HG03460 (cell line): ENCODE data around the gene TICAM2.
"Not testable (repeated sequence)": the region's sequence is repeated elsewhere in the genome, so short reads cannot be mapped to it uniquely, and the experiment has no call there.

Experiments
- ATAC-seq: cut with Tn5 transposase; IDR thresholded peaks from one replicate; pipeline ENCODE4 v1.9.1; 2021; ENCODE audit not compliant: unreplicated experiment

The TICAM2 gene, protein sequence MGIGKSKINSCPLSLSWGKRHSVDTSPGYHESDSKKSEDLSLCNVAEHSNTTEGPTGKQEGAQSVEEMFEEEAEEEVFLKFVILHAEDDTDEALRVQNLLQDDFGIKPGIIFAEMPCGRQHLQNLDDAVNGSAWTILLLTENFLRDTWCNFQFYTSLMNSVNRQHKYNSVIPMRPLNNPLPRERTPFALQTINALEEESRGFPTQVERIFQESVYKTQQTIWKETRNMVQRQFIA

DNA sequence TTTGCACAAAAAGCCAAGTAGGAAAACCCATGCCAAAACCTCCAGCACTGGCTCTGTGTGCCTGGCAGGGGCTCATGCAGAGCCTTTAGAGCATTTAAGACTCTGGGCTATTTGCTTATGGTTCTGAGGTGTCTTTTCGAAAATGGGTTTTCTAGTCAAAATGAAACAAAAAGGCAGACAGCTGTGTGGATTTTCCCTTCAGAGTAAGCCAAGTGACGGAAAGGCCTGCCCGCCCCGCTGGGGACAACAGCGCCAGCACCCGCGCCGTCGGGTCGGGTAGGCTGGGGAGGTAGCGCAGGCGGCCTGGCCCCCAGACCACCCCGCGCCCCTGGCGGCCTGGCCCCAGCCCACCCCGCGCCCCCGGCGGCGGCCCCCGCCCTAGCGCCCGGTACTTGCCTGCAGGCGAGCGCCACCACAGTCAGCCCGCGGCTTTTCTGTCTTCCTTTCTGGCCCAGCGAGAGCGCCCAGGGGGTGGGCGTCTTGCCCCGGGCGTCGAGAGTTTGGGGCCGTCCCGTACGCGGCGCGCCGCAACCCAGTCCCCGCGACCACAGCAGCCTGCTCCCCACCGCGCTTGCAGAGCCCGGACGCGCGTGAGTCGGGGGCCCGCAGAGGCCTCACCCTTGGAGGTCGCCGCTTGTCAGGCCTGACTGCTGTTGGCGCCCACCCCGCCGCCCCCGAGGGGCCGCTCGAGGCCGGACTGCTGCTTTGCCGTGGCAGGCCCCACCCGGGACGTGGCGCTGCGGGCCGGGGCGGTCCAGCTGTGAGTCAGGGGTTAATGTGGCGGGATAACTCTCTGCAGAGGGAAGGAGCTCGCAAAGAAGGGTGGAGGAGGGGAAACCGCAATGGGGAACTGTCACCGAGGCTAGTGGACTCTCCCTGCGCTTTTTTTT, at the start of gene TICAM2:
Gene TICAM2, minus strand, starts transcription at position 779 of the 890 bp plus-strand sequence. CDS start 21,223 bp downstream, outside the sequence.
- ATAC-seq = peak; percentile 73

DNA sequence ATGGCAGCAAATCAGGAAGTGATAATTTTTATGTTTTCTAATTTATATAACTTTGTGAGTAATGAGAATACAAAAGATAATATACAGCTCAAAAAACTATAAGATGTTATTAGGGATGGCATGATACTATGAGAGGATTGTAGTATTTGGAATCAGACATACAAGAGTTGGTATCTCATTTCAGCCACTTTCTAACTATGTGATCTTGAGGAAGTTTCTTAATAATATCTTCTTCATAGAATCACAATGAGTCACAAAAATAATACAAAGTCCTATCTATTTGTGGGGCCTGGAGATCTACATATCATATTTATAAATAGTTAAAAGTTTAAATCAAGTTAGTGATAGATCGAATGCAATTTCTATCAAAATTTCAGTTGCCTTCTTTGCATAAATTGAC, 47.3 kb upstream of the TICAM2 start:
- ATAC-seq = no peak

DNA sequence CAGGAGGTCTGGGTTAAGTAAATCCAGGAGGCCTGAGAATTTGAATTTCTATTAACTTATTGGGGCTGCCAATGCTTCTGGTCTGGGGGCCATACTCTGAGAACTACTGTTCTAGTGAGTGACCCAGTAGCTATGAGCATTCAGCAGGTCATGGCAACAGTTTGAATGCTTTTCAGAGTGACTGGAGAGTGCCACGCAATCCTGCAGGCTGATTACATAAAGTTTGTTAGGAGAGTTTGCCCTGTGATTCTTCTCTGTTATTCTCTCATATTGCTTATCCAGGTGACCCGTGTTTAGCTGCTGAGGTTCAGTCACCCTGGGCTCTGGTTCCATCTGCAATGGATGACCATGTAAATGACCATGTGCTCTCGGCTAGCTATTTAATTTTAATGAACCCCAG, 45.8 kb upstream of the TICAM2 start:
- ATAC-seq = no peak

DNA sequence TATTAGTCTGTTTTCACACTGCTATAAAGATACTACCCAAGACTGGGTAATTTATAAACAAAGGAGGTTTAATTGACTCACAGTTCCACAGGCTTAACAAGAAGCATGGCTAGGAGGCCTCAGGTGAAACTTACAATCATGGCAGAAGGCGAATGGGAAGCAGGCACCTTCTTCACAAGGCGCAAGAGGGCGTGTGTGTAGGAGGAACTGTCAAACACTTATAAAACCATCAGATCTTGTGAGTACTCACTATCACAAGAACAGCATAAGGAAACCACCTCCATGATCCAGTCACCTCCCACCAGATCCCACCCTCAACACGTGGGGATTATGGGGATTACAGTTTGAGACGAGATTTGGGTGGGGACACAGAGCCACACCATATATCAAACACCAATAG, 43.1 kb upstream of the TICAM2 start:
- not testable (repeated sequence) for ATAC-seq

DNA sequence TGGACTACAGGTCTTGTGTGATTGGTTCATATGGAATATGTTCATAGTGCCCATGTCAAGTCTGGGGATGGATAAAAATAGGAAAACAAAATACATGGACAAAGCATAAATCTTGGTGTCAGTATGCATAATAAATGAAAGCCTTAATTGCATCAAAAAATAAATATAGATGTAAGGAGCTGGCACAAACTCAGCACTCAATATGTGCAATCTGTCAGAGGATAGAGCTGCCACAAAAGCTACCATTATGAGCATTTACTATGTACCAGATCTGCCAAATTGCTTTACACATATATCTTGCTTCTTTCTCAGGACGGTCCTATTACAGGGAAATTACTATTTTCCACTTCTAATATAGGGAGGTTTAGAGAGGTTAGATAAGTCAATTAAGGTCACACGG, 41.8 kb upstream of the TICAM2 start:
- ATAC-seq = no peak

DNA sequence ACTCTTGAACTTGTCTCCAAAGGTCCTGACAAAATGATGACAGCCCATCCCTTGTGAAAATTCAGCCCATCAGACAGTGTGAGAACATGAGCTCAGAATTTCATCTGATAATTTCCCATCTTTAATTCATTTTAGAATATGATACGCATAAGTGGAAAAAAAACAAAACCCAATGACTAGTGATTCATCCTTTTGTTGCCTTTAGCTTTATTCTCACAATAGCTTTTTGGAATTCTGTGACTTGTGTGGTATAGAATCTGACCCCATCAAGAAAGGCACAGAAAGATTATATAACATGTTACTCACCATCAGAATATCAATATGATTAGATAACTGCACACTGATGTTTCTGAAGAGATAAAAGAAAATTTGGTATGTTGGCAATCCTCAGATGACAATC, 39.7 kb upstream of the TICAM2 start:
- no peak for ATAC-seq

DNA sequence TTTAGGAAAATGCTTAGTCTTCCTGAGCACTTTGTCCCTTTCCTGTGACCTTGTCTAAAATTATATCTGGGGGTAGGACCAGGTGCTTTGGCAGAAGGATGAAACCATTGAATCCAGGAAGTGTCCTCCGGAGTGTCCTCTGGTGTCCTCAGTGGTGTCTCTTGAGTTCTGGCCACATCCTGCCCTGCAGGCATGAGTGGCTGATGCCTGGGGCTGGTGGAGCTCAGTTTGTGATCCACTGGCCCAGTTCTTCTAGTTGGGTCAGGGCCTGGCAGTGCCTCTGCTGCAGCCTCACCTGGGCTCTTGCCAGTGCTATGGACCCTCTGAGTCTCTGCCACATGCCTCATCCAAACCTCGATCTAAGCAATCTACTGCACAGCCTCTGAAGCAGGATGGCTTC, 38.0 kb upstream of the TICAM2 start:
- ATAC-seq = no peak

DNA sequence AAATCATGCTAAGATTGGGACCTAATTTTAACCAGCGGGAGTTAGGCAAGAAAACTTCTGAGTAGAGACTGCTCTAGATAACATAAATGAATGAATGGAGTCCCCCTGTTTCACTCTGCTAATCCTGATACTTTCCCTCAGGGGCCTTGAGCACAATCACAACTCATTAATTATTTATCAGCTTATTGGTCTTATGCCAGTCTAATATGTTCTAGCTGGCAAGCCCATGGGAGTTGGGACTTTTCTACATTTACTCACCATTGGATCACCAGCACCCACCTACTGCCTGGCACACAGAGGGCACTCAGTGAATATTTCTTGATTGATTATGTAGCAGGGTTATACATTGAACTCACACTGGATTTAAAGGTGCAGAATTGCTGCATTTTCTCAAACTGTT, 37.1 kb upstream of the TICAM2 start:
- ATAC-seq = no peak

DNA sequence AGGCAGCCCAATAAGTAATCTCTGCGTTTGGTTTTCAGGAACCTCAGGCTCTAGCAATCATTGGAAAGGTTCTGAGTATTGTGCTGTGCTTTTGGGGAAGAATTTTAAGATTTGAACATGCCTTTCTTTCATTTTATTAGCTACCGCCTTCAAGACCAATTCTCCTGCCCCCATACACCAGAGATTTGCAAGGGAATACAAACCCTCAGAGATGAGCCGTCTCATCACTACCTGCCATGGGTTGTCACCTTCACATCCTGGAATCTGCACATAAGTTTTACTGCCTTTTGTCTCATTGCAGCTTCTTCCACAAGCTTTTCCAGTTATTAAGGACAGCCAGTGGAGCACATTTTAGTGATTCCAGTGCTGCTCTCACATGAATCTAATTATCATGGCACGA, 35.2 kb upstream of the TICAM2 start:
- ATAC-seq = no peak

DNA sequence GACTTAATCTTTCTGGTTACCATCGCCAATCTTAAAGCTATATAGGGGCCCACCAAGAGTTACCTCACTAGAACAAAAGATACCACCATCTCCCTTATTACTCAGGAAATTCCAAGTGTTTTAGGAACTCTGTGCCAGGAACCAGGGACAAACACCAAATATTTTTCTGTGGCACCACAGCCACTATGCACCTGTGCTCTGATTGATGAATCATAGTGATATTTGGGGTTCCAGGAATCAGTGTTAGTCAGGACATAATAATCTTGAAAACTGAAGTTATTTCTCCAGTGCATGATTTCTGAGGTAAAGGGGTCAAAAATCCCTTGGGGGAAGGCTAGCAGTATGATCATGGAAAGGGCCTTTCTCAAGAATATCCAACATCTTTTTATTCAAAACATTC, 33.7 kb upstream of the TICAM2 start:
- no peak for ATAC-seq

DNA sequence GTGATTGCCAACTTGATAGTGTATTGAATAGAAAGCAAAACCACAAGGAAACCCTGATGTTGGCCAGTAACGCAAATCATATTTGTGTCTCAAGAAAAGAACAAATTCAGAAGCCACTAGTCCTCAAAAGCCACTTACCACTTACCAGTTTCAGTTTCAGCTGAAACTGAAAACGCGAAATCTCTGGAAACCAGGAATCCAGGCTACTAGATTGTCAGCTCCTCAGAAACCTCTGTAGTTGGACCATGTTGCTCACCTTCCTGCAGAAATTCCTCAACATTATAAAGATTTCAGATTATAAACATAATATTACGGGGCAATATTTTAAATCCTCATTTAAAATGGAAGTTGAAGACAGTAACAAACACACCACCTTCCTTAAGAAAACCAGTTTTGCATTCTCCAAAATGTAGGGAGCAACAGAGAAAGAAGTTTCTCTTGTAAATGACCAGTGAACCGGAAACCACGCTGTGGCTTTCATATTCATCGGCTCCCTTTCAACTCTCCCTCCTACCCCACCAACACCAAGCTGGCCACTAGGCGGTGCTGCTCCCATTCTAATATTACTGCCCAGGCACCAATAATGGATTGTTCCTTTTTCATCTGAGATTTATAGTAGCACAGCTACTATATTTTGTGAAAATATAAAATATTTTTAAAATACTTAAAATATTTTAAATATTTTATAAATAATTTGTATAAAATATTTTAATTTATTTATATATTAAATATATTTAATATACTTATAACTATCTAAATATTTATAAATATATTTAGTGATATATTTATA, 32.3 kb upstream of the TICAM2 start:
- peak; percentile 64 for ATAC-seq

DNA sequence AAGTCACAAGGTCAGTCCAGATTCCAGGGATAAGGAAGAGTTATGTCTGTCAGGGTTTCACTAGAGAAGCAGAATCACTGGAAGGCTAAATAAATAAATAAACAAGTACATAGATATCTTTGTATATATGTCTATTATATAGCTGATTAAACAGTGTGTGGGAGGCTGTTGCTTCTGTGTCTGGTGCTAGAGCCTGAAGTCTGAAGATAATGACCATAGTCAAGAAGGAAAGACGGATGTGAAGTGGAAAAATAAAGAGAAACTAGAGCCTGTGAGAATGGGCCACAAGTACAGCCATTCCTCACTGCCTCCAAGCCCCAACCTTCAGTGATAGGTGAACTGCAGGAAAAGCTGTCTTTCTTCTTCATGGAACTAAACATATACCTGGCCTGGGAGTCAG, 27.6 kb upstream of the TICAM2 start:
- no peak for ATAC-seq

DNA sequence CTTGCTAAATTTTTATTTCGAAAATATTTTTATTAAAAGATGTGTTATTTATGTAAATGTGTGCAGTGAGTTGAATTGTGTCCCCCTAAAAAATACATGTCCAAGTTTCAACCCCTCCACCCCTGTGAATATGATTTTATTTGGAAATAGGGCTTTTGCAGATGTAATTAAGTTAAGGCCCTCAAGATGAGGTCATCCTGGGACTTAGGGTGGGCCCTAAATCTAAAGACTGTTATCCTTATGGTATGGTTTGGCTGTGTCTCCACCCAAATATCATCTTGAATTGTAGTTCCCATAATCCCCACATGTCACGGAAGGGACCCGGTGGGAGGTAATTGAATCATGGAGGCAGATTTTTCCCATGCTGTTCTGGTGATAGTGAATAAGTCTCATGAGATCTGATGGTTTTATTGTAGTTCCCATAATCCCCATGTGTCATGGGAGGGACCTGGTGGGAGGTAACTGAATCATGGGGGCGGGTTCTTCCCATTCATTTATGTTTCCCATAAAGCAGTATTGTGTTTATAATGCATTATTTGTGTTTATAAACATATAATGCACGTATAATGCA, 25.1 kb upstream of the TICAM2 start:
- ATAC-seq = no peak

DNA sequence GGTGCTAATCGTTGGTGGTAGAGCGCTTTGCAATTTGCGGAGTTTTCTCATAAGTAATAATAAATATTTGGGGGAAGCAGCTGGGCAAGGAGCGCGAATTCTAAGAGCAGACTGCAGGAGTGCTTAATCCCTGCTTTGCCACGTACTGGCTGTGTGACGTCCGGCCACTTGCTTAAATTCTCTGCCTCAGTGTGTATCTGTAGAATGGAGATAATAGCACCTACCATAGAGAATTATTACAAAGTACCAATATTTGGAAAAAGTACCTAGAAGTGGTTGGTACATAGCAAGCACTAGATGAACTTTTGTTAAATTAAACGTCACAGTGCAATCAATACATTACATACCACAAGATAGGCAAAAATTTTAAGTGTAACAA, 24.2 kb upstream of the TICAM2 start:
- ATAC-seq = peak; percentile 26

DNA sequence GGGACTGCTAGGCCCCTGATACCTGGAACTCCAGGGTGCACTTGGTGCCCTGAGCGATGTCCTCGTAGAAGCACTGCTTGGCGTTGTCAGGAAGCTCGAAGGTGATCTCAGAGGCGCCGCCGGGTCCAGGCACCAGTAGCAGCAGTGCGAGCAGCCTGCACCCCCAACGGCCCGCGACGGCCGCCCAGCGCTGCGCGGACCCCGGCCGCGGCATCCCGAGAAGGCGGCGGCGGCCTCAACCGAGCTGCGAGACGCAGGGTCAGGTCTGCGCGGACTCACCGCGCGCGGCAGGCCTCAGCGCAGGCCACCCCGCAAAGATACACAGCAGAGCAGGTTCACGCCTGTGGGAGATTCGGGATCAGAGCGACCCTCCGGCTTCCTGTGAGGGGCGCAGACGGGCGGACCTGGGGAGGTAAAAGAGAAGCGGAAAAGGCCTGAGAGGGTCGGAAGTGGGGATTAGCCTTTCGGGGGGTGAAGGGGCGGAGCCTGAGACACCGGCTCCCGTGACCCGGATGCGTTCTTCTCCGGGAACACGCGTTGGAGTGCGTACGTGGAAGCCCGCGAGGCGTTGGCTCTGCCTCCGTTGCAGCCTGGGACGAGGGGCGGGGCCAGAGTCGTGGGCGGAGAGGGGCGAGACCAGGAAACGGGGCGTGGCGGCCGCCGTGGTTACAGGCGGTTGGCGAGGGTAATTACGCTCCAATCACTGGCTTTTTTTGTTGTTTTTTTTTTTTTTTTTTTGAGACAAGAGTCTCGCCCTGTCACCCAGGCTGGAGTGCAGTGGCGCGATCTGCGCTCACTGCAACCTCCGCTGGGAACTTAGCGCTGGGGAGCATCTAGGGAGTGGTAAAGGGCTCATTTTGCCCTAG, 23.5 kb upstream of the TICAM2 start, which contains the start of gene TMED7:
Gene TMED7, minus strand, starts transcription at position 458 of the 866 bp plus-strand sequence. Its CDS starts 244 bp downstream, at position 214.
- peak; percentile 91 for ATAC-seq

DNA sequence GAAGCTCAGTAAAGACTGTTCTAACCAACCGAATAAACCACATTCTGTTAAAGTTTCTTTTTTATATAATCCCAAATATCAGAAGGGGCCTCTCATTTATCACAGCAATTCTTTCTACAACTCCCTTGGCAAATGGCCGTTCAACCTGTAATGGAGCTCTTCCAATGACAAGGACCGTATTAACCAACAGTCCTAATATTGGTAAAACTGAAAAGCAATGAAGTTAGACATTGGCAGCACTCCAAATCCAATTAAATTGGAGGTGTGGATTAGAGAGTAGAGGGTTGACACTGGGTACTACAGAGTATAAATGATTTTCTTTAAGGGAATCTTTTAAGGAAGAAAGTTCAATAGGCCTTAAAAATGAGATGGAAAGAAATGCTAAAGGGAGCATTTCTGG, 22.7 kb upstream of the TICAM2 start:
- no peak for ATAC-seq

DNA sequence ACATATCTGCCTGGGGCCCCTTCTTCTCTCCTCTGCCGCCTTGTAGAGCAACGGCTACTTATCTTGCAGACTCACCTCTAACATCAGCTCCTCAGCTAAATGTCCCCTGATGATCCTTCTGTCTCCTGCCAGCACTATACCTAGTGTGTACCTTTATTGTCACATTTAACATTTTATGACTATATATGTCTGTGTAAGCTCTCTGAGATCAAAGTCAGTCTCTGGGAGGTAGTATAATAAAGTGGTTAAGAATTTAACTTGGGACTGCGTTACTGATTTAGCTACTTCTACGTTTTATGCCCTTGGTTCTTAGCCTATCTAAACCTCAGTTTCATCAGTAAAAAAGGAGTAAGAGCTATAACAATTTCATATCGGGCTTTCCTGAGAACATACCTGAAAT, 21.4 kb upstream of the TICAM2 start:
- ATAC-seq = no peak

DNA sequence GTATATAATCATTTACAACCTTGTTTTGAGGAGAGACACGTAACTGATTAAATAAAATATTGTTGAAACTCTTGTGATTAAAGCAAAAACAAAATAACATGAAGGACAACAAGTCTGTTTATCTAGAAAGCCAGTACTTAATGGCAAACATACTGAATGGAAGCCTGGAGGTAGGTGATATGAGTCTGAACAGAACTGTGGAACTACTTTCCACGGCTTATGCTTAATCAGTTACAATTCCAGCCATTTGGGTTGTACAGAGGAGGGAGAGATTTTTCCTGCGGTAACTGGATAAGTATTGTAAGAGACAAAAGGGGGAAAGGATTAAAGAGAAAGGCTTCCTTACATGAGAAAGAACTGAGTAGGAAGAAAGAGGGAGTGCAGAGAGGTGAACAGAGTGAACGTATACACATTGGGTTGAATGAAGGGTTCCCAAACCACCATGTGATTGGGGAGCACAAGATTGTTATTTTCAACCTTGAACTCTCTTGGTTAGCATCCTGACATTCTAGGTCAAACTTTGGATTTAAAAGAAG, 19.2 kb upstream of the TICAM2 start:
- ATAC-seq = no peak

DNA sequence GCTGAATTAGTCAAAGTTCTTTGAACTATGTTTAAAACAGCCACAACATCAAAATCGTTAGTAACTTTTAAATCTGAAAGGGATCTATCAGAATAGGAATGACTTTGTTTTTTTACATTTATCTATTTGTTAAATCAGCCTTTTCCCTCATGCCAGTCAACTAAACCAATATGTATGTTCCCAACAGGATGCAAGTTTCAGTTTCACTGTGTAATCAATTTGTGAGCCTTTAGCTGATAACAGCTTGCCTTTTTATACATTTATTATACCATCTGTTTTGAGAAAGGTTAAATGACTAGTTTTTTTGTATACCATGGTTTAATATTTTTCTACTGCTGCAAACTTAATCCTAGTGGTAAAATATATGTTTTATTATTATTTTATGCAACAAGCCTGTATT, 14.6 kb upstream of the TICAM2 start:
- no peak for ATAC-seq

DNA sequence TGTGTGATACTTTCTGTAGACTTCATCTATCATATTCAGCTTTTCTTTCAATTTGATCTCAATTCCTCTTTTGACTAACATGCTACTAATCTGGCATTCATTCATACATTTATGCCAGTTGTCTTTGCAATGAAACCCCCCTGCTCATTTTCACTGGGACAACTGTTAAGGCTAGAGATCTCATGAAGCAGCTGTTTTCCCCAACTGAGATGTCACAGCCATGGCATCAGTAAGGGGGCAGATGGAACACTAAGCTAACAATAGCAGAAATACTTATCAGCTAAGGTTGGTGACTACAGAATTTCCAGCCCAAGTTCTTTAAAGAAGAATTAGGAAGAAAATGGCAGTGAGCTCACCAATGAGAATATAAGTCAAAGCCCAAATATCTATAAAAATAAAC, 14.2 kb upstream of the TICAM2 start:
- ATAC-seq = no peak
